Head of caudate nucleus (tissue), 42 donors: ENCODE data around the gene OR52D1.
A peak's percentile ranks its signal among the peaks of the same experiment; 100 is the strongest.

Experiments
- DNase-seq, 42 donors: peaks; one replicate each; pipeline versions ENCODE4 v3.0.0 to v3.0.0-alpha.2; 2020 to 2021; ENCODE audit warnings: mixed read lengths in 7 of 42
- intact Hi-C: fragments of 100-400 bp; cut with DNase I; formaldehyde crosslinking; loops from one replicate; pipeline ENCODE4 v1.15.0; 2022

OR52D1 gene

GRCh38 chr11:5488385-5488784 is at the start of gene OR52D1:
Gene OR52D1, plus strand, starts transcription at chr11:5488685. Its CDS starts 22 bp downstream, at chr11:5488707.
- DNase-seq, result no peak

GRCh38 chr11:5441414-5441813 is 47.1 kb upstream of the OR52D1 start, which contains the start of gene OR51I1:
Gene OR51I1, minus strand, starts transcription at chr11:5441514. Its CDS starts 0 bp downstream, at chr11:5441514.
- intact Hi-C loops, result no loop called here
- DNase-seq, result no peak

More at GRCh38 chr11:5488385-5488784, at the start of gene OR52D1:
- intact Hi-C loops, result no loop called here

GRCh38 chr11:5443835-5444393 is 44.6 kb upstream of the OR52D1 start:
- intact Hi-C loops, result no loop called here
- no peak for DNase-seq

- intact Hi-C loops, result no loop called here
Measured at GRCh38 chr11:5449023-5449422, 39.5 kb upstream of the OR52D1 start, which contains the start of gene OR51I2. Gene OR51I2, plus strand, starts transcription at chr11:5449323. Its CDS starts 4,166 bp downstream, at chr11:5453489.

GRCh38 chr11:5449432-5449831 is 39.1 kb upstream of the OR52D1 start:
- no peak for DNase-seq
- intact Hi-C loops, result no loop called here

More at GRCh38 chr11:5449023-5449422, 39.5 kb upstream of the OR52D1 start, which contains the start of gene OR51I2:
- DNase-seq, result no peak

GRCh38 chr11:5460983-5461621 is 27.4 kb upstream of the OR52D1 start:
- intact Hi-C loops, result no loop called here
- DNase-seq, result no peak

- no peak for DNase-seq
- intact Hi-C loops, result no loop called here
Measured at GRCh38 chr11:5467527-5467926, 21.0 kb upstream of the OR52D1 start.

GRCh38 chr11:5473921-5474320 is 14.6 kb upstream of the OR52D1 start:
- intact Hi-C loops, result no loop called here
- DNase-seq, result no peak

GRCh38 chr11:5476186-5476819 is 12.2 kb upstream of the OR52D1 start:
- peak in 33 of 42 donors; percentile 3 to 72 (median 33) for DNase-seq
- intact Hi-C loops, result no loop called here

- intact Hi-C loops, result no loop called here
- no peak for DNase-seq
Measured at GRCh38 chr11:5486003-5486402, 2.5 kb upstream of the OR52D1 start.

- intact Hi-C loops, result no loop called here
- no peak for DNase-seq
Measured at GRCh38 chr11:5486421-5486820, 2.1 kb upstream of the OR52D1 start.

GRCh38 chr11:5488798-5489399 is 414 bp downstream of the OR52D1 start:
- DNase-seq, result no peak
- intact Hi-C loops, result no loop called here

GRCh38 chr11:5489576-5490357 is 1.3 kb downstream of the OR52D1 start:
- intact Hi-C loops, result loop anchor here (10.0 kb wide), 1 partner anchor 55 kb away; no protein-coding TSS in a partner anchor
- DNase-seq, result no peak

GRCh38 chr11:5499671-5500070 is 11.2 kb downstream of the OR52D1 start:
- no peak for DNase-seq
- intact Hi-C loops, result loop anchor here (10.0 kb wide), 1 partner anchor 65 kb away; no protein-coding TSS in a partner anchor

- no peak for DNase-seq
- intact Hi-C loops, result no loop called here
Measured at GRCh38 chr11:5500393-5500801, 11.9 kb downstream of the OR52D1 start.

GRCh38 chr11:5504403-5504921 is 16.0 kb downstream of the OR52D1 start:
- no peak for DNase-seq
- intact Hi-C loops, result no loop called here

- DNase-seq, result no peak
- intact Hi-C loops, result no loop called here
Measured at GRCh38 chr11:5505363-5506048, 17.0 kb downstream of the OR52D1 start.
